Activated naive CD4-positive, alpha-beta T cell treated with anti-CD3 and anti-CD28 coated beads, Interleukin-2, amount 10 ng/mL, durations not matched to agents 7 days and 5 days (primary cell): ENCODE data around the gene ALOX5.

Experiments used
- CTCF ChIA-PET: fragments of 350-600 bp; sonication (Branson Sonifier 250); formaldehyde crosslinking; loops from one replicate; lab custom pipeline; 2021; ENCODE audit warnings: antibody characterized with exemption; lab: Charles Lee
- DNase-seq: peaks from one replicate; pipeline ENCODE4 v3.0.0-alpha.2; 2020
- H3K27ac Mint-ChIP-seq: one replicate; pipeline ENCODE4 v1.8.0; 2021; ENCODE audit warnings: mild to moderate bottlenecking, moderate library complexity, mixed read lengths
- H3K27me3 Mint-ChIP-seq: one replicate; pipeline ENCODE4 v1.8.0; 2021; ENCODE audit warnings: mild to moderate bottlenecking, mixed read lengths
- H3K36me3 Mint-ChIP-seq: one replicate; pipeline ENCODE4 v1.8.0; 2021; ENCODE audit warnings: mixed read lengths
- H3K4me1 Mint-ChIP-seq: one replicate; pipeline ENCODE4 v1.8.0; 2021; ENCODE audit warnings: mixed read lengths
- H3K4me3 Mint-ChIP-seq: one replicate; pipeline ENCODE4 v1.8.0; 2021; ENCODE audit warnings: mild to moderate bottlenecking, moderate library complexity, mixed read lengths
- H3K9me3 Mint-ChIP-seq: one replicate; pipeline ENCODE4 v1.8.0; 2021; ENCODE audit warnings: mixed read lengths

Gene ALOX5

GRCh38 chr10:45460235-45460878 is 86.3 kb downstream of the ALOX5 start:
- Mint-ChIP-seq H3K27ac (no peak overlapping the region), H3K4me1 (peaks cover 34% of the 10 kb centered on the region), H3K4me3 (no peak overlapping the region), H3K27me3 (no peaks in the 10 kb centered on the region), H3K9me3 (no peaks in the 10 kb centered on the region), H3K36me3 (peaks cover 45% of the 10 kb centered on the region)
- DNase-seq, result no peak
- CTCF ChIA-PET, result interaction anchor here (1.6 kb wide), 1 partner anchor 210 kb away, joined by 8 read pairs; no protein-coding TSS in a partner anchor

DNA sequence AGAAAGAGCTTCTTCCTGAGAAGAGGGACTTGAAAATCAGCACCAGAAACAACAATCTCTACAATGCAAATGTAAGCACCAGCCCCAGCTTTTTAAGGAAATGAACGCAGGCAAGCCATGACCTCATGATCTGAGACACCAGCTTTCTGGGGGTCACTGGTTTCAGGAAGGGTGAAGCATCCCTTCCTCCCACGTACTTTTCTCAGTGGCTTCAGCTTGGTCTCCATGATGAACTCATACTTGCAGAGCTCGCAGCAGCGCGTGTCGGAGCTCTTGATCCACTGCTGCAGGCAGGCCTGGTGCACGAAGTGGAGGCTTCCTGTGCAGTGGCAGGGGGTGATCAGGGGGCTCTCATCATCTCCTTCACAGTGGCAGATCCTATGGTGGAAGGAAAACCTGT is 87.0 kb downstream of the ALOX5 start:
- no peak overlapping the region for H3K27ac Mint-ChIP-seq
- H3K4me1 Mint-ChIP-seq, result peaks cover 31% of the 10 kb centered on the region
- DNase-seq, result no peak
- H3K36me3 Mint-ChIP-seq, result peaks cover 38% of the 10 kb centered on the region
- no peaks in the 10 kb centered on the region for H3K9me3 Mint-ChIP-seq
- H3K27me3 Mint-ChIP-seq, result no peaks in the 10 kb centered on the region
- CTCF ChIA-PET, result interaction anchor here (1.2 to 1.6 kb wide), 2 partner anchors 211 kb away, joined by 3 to 8 read pairs; no protein-coding TSS in a partner anchor
- H3K4me3 Mint-ChIP-seq, result no peak overlapping the region

- Mint-ChIP-seq H3K4me1 (peaks cover 29% of the 10 kb centered on the region), H3K36me3 (peaks cover 22% of the 10 kb centered on the region), H3K27me3 (no peaks in the 10 kb centered on the region), H3K27ac (no peak overlapping the region), H3K4me3 (no peak overlapping the region), H3K9me3 (no peaks in the 10 kb centered on the region)
- no peak for DNase-seq
- CTCF ChIA-PET, result no interaction called here
These were observed 89.5 kb downstream of the ALOX5 start for GRCh38 chr10:45463244-45464116.

DNA sequence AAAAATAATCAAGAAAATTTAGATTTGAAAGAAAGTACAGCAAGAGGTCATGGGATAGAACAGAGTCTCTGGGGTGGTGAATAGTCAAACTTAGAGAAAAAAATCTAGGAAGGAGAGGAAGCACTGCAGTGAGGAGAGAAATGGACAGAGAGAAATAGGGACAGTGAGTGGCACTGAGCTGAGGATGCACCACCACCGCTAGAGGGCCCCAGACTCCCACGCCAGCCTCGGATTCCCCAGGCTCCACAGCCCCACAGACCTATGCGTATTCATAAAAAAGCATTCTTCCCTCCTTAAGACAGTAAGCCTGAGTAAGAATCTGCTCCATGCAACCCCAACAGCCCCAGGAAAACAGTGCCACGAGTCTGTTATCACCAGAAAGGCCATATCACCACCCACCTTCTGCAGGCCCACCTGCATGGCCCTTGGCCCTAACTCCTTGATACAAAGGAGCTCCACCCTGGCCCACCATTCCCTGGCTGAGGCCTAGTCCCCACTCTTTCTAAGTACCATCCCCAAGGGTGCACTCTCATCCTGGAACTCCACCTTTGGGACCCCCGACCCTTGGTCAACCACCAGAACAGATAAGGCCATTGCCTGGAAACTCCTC is 91.0 kb downstream of the ALOX5 start:
- DNase-seq, result peak; percentile 87
- CTCF ChIA-PET, result interaction anchor here (0.6 to 1.7 kb wide), 23 partner anchors 11 to 564 kb away, joined by 3 to 12 read pairs (median 3); partner anchors contain the start of gene ZFAND4
- Mint-ChIP-seq H3K4me3 (no peak overlapping the region), H3K4me1 (peaks cover 39% of the 10 kb centered on the region), H3K27ac (peak overlapping the region; percentile 49), H3K27me3 (no peaks in the 10 kb centered on the region), H3K36me3 (peaks cover 12% of the 10 kb centered on the region), H3K9me3 (no peaks in the 10 kb centered on the region)

- Mint-ChIP-seq H3K27me3 (no peaks in the 10 kb centered on the region), H3K4me3 (no peak overlapping the region), H3K27ac (no peak overlapping the region), H3K36me3 (peaks cover 6% of the 10 kb centered on the region), H3K9me3 (no peaks in the 10 kb centered on the region), H3K4me1 (peaks cover 39% of the 10 kb centered on the region)
- CTCF ChIA-PET, result no interaction called here
- DNase-seq, result no peak
These were observed 92.8 kb downstream of the ALOX5 start for GRCh38 chr10:45466784-45467183.

GRCh38 chr10:45468079-45468478 is 94.1 kb downstream of the ALOX5 start:
- CTCF ChIA-PET, result interaction anchor here (1.1 kb wide), 1 partner anchor 8 kb away, joined by 3 read pairs; no protein-coding TSS in a partner anchor
- Mint-ChIP-seq H3K27ac (no peak overlapping the region), H3K9me3 (no peaks in the 10 kb centered on the region), H3K4me1 (peaks cover 32% of the 10 kb centered on the region), H3K36me3 (no peaks in the 10 kb centered on the region), H3K4me3 (no peak overlapping the region), H3K27me3 (no peaks in the 10 kb centered on the region)
- DNase-seq, result no peak

DNA sequence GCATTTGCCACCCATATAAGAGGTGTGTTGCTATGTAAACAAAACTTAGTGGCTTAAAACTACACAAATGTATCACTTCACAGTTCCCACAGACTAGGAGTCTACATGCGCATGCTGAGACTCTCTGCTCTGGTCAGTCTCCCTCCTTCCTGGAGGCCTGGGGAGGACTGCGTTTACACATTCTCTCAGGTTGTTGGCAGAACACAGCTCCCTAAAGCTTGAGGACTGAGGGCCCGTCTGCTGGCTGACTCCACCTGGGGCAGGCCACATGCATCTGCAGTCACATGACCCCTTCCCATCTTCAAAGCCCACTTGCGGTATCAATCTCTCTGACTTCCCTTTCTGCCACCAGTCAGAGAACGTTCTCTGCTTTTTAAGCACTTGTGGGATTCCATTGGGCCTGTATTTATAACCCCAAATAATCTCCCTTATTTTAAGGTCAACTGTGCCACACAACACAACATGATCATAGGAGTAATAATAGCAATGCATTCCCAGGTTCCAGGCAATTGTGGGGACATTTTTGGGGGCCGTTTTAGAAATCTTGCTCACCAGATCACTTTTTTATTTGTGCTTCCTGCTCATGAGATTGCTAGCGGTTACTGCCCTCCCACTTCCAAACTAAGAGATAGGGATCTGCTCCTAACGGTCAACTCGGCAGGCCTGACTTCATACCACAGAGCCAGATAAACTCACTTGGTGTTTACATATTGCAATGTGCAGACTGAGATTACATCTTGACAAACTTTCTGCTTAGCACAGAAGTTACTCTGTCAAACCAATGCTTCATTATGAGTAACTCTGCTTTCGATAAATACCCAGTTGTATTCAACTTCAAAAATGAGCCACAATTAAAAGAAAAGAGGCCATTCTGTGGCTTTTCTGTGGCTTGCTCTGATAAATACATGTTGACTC is 96.3 kb downstream of the ALOX5 start:
- peak; percentile 79 for DNase-seq
- peaks cover 2% of the 10 kb centered on the region for H3K9me3 Mint-ChIP-seq
- H3K27ac Mint-ChIP-seq, result peak overlapping the region; percentile 83
- H3K27me3 Mint-ChIP-seq, result no peaks in the 10 kb centered on the region
- peaks cover 22% of the 10 kb centered on the region for H3K4me1 Mint-ChIP-seq
- no peak overlapping the region for H3K4me3 Mint-ChIP-seq
- peaks cover 1% of the 10 kb centered on the region for H3K36me3 Mint-ChIP-seq
- CTCF ChIA-PET, result interaction anchor here (1.7 kb wide), 1 partner anchor 202 kb away, joined by 4 read pairs; the partner anchor contains the start of gene ZFAND4

DNA sequence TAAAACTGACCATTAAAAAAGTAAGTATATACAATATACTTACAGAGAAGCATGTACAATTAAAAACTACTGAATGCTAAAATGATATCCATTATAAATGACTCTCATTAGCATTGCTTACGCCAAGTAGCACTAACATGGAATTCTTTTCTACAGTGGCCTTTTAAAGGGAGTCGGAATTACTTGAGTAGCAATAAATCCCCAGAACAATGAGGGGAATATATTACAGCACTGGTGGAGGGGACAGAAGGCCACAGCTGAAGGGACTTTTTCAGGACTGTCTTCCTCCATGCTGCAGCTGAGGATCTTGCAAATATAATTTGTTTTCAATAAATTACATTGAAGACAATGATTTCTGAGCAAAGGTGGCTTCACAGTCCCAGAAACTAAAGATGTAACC is 97.0 kb downstream of the ALOX5 start:
- Mint-ChIP-seq H3K27me3 (no peaks in the 10 kb centered on the region), H3K27ac (no peak overlapping the region), H3K9me3 (peaks cover 6% of the 10 kb centered on the region), H3K4me1 (peaks cover 20% of the 10 kb centered on the region), H3K36me3 (peaks cover 6% of the 10 kb centered on the region), H3K4me3 (no peak overlapping the region)
- DNase-seq, result no peak
- CTCF ChIA-PET, result interaction anchor here (1.7 kb wide), 1 partner anchor 201 kb away, joined by 4 read pairs; the partner anchor contains the start of gene ZFAND4

GRCh38 chr10:45471531-45472310 is 97.7 kb downstream of the ALOX5 start:
- Mint-ChIP-seq H3K36me3 (peaks cover 7% of the 10 kb centered on the region), H3K27me3 (no peaks in the 10 kb centered on the region), H3K4me3 (no peak overlapping the region), H3K27ac (no peak overlapping the region), H3K4me1 (peaks cover 20% of the 10 kb centered on the region), H3K9me3 (peaks cover 8% of the 10 kb centered on the region)
- no peak for DNase-seq
- CTCF ChIA-PET, result no interaction called here

DNA sequence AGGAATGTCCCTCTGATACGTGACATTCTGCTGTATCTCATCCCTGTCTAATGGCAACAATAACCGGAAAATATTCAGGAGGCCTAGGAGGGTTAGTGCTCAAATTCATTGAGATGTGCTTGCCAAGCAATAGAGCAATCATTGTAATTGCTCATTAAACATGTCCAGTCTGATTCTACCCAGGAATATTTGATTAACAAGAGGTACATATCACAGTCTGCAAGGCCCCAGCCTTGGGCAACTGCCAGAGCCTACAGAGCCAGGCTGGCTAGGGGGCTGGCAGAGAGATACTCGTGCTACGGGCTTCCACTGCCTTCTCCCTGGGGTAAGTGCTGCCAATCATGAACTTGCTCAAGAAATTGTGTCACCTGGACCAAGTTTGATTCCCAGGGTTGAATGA is 99.1 kb downstream of the ALOX5 start:
- Mint-ChIP-seq H3K36me3 (peaks cover 15% of the 10 kb centered on the region), H3K27me3 (no peaks in the 10 kb centered on the region), H3K27ac (no peak overlapping the region), H3K4me1 (peaks cover 20% of the 10 kb centered on the region), H3K4me3 (no peak overlapping the region), H3K9me3 (peaks cover 17% of the 10 kb centered on the region)
- CTCF ChIA-PET, result no interaction called here
- no peak for DNase-seq

DNA sequence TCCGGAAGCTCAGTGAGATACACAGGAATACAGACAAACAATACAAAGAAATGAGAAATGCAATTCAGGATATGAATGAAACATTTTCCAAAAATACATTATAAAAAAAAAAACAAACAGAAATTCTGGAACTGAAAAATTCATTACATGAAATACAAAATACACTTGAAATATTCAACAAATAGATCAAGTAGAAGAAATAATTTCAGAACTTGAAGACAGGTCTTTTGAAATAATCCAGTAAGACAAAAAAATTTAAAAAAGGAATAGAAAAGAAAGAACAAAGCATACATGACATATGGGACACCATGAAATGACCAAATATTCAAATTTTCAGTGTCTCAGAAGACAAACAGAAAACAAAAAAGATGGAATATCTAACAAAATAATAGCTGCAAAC is 102.5 kb downstream of the ALOX5 start:
- no peak overlapping the region for H3K4me3 Mint-ChIP-seq
- peaks cover 28% of the 10 kb centered on the region for H3K36me3 Mint-ChIP-seq
- no peaks in the 10 kb centered on the region for H3K4me1 Mint-ChIP-seq
- H3K27ac Mint-ChIP-seq, result no peak overlapping the region
- H3K27me3 Mint-ChIP-seq, result no peaks in the 10 kb centered on the region
- CTCF ChIA-PET, result interaction anchor here (1.1 kb wide), 1 partner anchor 9 kb away, joined by 3 read pairs; no protein-coding TSS in a partner anchor
- peaks cover 30% of the 10 kb centered on the region for H3K9me3 Mint-ChIP-seq
- DNase-seq, result no peak

- no peak overlapping the region for H3K4me3 Mint-ChIP-seq
- H3K27ac Mint-ChIP-seq, result no peak overlapping the region
- no peaks in the 10 kb centered on the region for H3K27me3 Mint-ChIP-seq
- H3K36me3 Mint-ChIP-seq, result peaks cover 36% of the 10 kb centered on the region
- CTCF ChIA-PET, result interaction anchor here (0.7 kb wide), 1 partner anchor 15 kb away, joined by 3 read pairs; no protein-coding TSS in a partner anchor
- DNase-seq, result no peak
- H3K9me3 Mint-ChIP-seq, result peaks cover 29% of the 10 kb centered on the region
- H3K4me1 Mint-ChIP-seq, result no peaks in the 10 kb centered on the region
These were observed 106.3 kb downstream of the ALOX5 start for GRCh38 chr10:45480294-45480693.
